ENCODE data around the gene PPP4R4.

- TF ChIP-seq EP300 (IDR thresholded peaks at IDR 0.05) = no peak
- TF ChIP-seq, protein P1, sequence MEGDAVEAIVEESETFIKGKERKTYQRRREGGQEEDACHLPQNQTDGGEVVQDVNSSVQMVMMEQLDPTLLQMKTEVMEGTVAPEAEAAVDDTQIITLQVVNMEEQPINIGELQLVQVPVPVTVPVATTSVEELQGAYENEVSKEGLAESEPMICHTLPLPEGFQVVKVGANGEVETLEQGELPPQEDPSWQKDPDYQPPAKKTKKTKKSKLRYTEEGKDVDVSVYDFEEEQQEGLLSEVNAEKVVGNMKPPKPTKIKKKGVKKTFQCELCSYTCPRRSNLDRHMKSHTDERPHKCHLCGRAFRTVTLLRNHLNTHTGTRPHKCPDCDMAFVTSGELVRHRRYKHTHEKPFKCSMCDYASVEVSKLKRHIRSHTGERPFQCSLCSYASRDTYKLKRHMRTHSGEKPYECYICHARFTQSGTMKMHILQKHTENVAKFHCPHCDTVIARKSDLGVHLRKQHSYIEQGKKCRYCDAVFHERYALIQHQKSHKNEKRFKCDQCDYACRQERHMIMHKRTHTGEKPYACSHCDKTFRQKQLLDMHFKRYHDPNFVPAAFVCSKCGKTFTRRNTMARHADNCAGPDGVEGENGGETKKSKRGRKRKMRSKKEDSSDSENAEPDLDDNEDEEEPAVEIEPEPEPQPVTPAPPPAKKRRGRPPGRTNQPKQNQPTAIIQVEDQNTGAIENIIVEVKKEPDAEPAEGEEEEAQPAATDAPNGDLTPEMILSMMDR (IDR thresholded peaks at IDR 0.05) = no peak
- TF ChIP-seq POLR2A (IDR thresholded peaks at IDR 0.05) = no peak
These were observed 138.5 kb downstream of the PPP4R4 start for GRCh38 chr14:94312481-94313246.
